ENCODE data around the gene SAFB.
"Not testable (repeated sequence)": the region's sequence is repeated elsewhere in the genome, so short reads cannot be mapped to it uniquely, and the experiment has no call there.

The SAFB gene

GRCh38 chr19:5700455-5701092 is 77.7 kb downstream of the SAFB start:
- DNase-seq, result no peak

GRCh38 chr19:5702053-5702410 is 79.1 kb downstream of the SAFB start:
- not testable (repeated sequence) for DNase-seq

DNA sequence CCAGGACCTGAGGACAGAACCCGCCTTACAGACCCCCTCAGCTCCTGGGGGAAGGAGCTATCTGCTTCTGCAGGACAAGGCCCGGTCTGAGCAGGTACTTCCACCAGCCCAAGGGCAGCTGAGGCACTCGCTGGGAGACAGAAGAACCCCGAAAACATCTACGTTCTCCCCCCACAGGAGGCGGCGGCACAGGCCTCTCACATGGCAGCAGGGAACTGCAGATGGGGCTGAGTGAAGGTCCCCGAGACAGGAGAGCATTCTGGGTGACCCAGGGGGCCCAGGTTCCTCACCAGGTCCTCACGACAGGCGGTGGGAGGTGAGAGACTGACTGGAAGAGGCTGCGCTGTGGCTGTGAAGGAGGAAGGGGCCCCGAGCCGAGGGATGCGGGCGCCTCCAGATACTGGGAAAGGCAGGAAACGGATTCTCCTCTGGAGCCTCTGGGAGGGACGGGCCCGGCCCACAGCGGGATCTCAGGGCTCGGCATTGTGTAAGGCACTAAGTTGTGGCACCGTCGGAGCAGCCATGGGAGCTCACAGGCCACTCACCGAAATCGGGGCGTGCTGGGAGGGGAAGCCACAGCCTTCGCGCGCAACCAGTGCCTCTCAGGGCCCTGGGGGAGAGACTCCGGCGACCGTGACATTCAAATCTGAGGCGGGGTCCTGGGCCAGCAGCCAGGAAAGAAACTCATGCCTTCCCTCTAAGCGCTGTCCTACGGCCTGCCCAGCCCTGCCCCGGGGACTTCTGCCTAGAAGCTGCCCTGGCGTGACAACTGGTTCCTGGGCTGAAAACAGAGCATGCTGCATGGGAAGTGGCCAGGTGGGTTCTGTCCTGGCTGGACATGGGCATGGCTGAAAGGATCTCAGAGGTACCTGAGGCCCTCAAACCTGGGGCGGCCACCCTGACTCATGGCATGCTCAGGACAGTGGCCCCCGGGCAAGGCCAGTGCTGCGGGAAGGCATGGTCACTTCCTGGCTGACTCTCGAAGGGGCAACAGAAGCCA is 81.2 kb downstream of the SAFB start:
- DNase-seq, result no peak

DNA sequence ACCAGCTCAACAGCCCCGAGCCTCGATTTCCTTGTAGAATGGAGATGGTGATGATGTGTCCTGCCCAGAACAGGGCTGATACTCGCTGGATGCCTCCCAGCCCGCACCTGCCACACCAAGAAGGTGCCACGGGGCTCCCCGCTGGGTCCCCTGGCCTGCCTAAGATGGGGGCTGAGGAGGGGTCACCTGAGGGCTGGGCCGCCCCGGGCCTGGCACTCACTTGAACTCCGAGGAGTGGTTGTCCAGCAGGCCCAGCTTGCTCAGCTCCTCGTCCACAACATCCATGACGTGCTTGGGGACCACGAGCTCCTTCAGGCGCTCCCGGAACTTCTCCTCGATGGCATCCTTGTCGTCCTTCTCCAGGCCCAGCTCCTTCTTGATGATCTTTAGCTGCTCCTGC is 82.7 kb downstream of the SAFB start:
- no peak for DNase-seq

- no peak for DNase-seq
Observed at GRCh38 chr19:5706876-5707573, 84.1 kb downstream of the SAFB start.

DNA sequence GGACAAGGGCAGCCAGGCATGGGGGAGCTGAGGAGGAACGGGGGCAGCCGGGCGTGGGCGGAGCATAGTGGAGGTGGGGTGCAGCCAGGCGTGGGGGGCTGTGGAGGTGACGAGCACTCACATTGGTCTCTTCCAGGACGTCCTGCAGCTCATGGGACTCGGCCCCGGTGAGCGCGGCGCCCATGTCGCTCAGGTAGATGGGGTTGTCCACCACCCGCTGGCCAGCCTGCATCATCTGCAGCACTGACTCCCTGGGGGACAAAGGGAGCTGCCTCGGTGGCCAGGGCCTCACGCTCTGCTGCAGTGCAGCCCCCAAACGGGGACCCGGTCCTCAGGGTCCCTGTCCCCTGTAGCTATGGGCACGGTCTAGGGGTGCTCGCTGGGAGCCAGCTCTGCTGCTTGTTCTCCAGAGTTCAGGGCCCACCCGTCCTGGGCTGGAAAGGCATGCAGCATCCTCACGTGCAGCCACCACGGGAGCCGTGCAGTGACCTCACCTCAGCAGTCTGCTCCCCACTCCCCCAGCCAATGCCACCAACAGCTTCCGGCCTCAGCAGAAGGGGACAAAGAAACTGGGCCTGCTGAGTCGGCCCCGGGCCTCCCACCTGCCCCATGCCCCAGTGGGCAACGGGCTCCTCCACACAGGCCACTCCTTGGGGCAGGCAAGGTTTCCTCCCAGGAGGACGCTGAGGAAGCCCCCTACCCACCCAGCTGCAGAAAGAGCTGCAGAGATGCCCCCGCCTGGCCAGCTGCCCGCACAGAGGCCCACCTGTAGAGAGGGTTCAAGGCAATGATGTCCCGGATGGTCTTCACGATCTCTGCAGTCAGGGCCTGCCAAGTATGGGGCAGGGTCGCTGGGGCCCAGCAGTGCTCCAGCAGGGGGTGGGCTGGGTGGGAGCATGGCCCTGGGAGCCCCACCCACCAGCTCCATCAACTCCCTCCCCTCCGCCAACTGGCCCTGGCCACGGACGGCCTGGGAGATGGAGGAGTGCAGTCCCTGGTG is 85.0 kb downstream of the SAFB start:
- no peak for DNase-seq

- DNase-seq, result no peak
Observed at GRCh38 chr19:5711025-5711424, 88.1 kb downstream of the SAFB start.

GRCh38 chr19:5711713-5712161 is 88.9 kb downstream of the SAFB start:
- no peak for DNase-seq

- DNase-seq, result no peak
Observed at GRCh38 chr19:5713228-5713627, 90.3 kb downstream of the SAFB start.

GRCh38 chr19:5714816-5715215 is 91.9 kb downstream of the SAFB start:
- DNase-seq, result no peak

GRCh38 chr19:5717215-5717935 is 94.5 kb downstream of the SAFB start:
- DNase-seq, result no peak

Measured in T1000 (cell line).